H1 (cell line): ENCODE data around the gene AKAP12. TPM values are rescaled to one million over a fixed set of nuclear protein-coding genes. Genes with fewer than 3 reads are reported as not detected.

ENCODE experiments used
- CTCF ChIA-PET: fragments of 300-600 bp; sonication (Branson Sonifier 250); formaldehyde crosslinking; loops from one replicate; lab custom pipeline; 2021; ENCODE audit not compliant: partially characterized antibody; lab: Charles Lee
- POLR2A ChIA-PET: fragments of 300-600 bp; sonication (Branson Sonifier 250); formaldehyde crosslinking; loops from one replicate; lab custom pipeline; 2021; ENCODE audit warnings: inconsistent platforms; ENCODE audit not compliant: partially characterized antibody; lab: Charles Lee
- DNase-seq, 2 experiments: peaks; one replicate each; pipeline versions ENCODE4 v3.0.0 to v3.0.0-alpha.2; 2010 to 2022; ENCODE audit warnings: low spot score in 2 of 2, low read depth in 1 of 2, mixed read lengths in 1 of 2
- FAIRE-seq: peaks from 2 replicates; lab custom pipeline; 2011; peaks lifted over from hg19 to GRCh38; lab: Jason Lieb, UNC
- H2AFZ ChIP-seq: 2 replicates; pipeline ENCODE4 v1.8.1; 2012; ENCODE audit warnings: low read length, inconsistent platforms
- H2AK5ac ChIP-seq: 2 replicates; pipeline ENCODE4 v1.6.1; 2013; ENCODE audit warnings: low read depth, low read length
- H2BK120ac ChIP-seq: replicated peaks from 2 replicates; pipeline ENCODE3; 2013; ENCODE audit warnings: low read depth, low read length, inconsistent platforms
- H2BK12ac ChIP-seq: 2 replicates; pipeline ENCODE4 v1.6.1; 2013; ENCODE audit warnings: low read depth, low read length
- H2BK15ac ChIP-seq: 2 replicates; pipeline ENCODE4 v1.6.1; 2013; ENCODE audit warnings: low read length
- H2BK20ac ChIP-seq: 2 replicates; pipeline ENCODE4 v1.6.1; 2013; ENCODE audit warnings: low read length
- H2BK5ac ChIP-seq: 2 replicates; pipeline ENCODE4 v1.6.1; 2013; ENCODE audit warnings: low read depth, low read length
- H3K14ac ChIP-seq: 2 replicates; pipeline ENCODE4 v1.6.1; 2013; ENCODE audit warnings: inconsistent platforms; ENCODE audit not compliant: insufficient read length
- H3K18ac ChIP-seq: 2 replicates; pipeline ENCODE4 v1.6.1; 2013; ENCODE audit warnings: low read length; ENCODE audit errors: extremely low read depth
- H3K23ac ChIP-seq: 2 replicates; pipeline ENCODE4 v1.6.1; 2013; ENCODE audit warnings: inconsistent platforms; ENCODE audit not compliant: insufficient read length
- H3K23me2 ChIP-seq: 2 replicates; pipeline ENCODE4 v1.6.1; 2013; ENCODE audit warnings: low read depth, low read length
- H3K27ac ChIP-seq: 2 replicates; pipeline ENCODE4 v1.6.1; 2011; ENCODE audit warnings: low read depth, low read length, inconsistent platforms
- H3K27me3 ChIP-seq, 4 experiments: replicated peaks in 1 of 4; 1 replicate in 1 of 4; 2 replicates in 3 of 4; pipeline versions ENCODE4 v1.6.1 to v1.8.1; 2011 to 2013; ENCODE audit warnings: low read length in 3 of 4, mild to moderate bottlenecking in 3 of 4, inconsistent platforms in 2 of 4, mixed read lengths in 2 of 4, moderate library complexity in 1 of 4; ENCODE audit not compliant: control insufficient read depth in 3 of 4, insufficient read depth in 3 of 4; ENCODE audit errors: extremely low read depth in 1 of 4
- H3K36me3 ChIP-seq, 4 experiments: 2 replicates each; pipeline versions ENCODE4 v1.6.1 to v1.8.1; 2011 to 2013; ENCODE audit warnings: mild to moderate bottlenecking in 4 of 4, low read length in 3 of 4, moderate library complexity in 2 of 4, control low read depth in 1 of 4, inconsistent platforms in 1 of 4; ENCODE audit not compliant: insufficient read depth in 4 of 4, control insufficient read depth in 2 of 4
- H3K4ac ChIP-seq: replicated peaks from 2 replicates; pipeline ENCODE3; 2013; ENCODE audit warnings: low read length, low read depth, mixed read lengths, inconsistent platforms; ENCODE audit not compliant: insufficient read length
- H3K4me1 ChIP-seq, 4 experiments: replicated peaks in 1 of 4; 1 replicate in 1 of 4; 2 replicates in 3 of 4; pipeline versions ENCODE4 v1.6.1 to v1.8.1; 2011 to 2013; ENCODE audit warnings: low read length in 3 of 4, inconsistent platforms in 2 of 4, mixed read lengths in 1 of 4; ENCODE audit not compliant: insufficient read depth in 4 of 4, control insufficient read depth in 3 of 4
- H3K4me2 ChIP-seq, 2 experiments: 2 replicates each; pipeline versions ENCODE4 v1.6.1 to v1.8.1; 2011 to 2013; ENCODE audit warnings: low read depth in 2 of 2, low read length in 2 of 2, control low read depth in 1 of 2, inconsistent platforms in 1 of 2, mild to moderate bottlenecking in 1 of 2; ENCODE audit not compliant: insufficient read depth in 1 of 2
- H3K4me3 ChIP-seq, 4 experiments: fragments of 200-600, 300-600 bp in 1 of 4; sonication (generic), shearing (Covaris generic), sonication (Bioruptor Twin) in 1 of 4; 2 replicates each; pipeline versions ENCODE4 v1.5.1 to v1.8.1; 2011 to 2016; ENCODE audit warnings: low read length in 4 of 4, low read depth in 3 of 4, control low read depth in 2 of 4, inconsistent platforms in 2 of 4, mild to moderate bottlenecking in 2 of 4, mixed read lengths in 1 of 4, moderate library complexity in 1 of 4; ENCODE audit not compliant: insufficient read depth in 2 of 4; ENCODE audit errors: extremely low read depth in 1 of 4
- H3K56ac ChIP-seq: replicated peaks from 2 replicates; pipeline ENCODE3; 2013; ENCODE audit warnings: low read depth, mild to moderate bottlenecking, mixed read lengths, low read length, inconsistent platforms; ENCODE audit not compliant: insufficient read length
- H3K79me1 ChIP-seq: 2 replicates; pipeline ENCODE4 v1.6.1; 2013; ENCODE audit warnings: low read depth, low read length, control low read depth
- H3K79me2 ChIP-seq, 2 experiments: 2 replicates each; pipeline versions ENCODE4 v1.6.1 to v1.8.1; 2012 to 2013; ENCODE audit warnings: low read length in 2 of 2, mild to moderate bottlenecking in 2 of 2, inconsistent platforms in 1 of 2; ENCODE audit not compliant: insufficient read depth in 2 of 2, control insufficient read depth in 1 of 2
- H3K9ac ChIP-seq, 4 experiments: replicated peaks in 1 of 4; 1 replicate in 1 of 4; 2 replicates in 3 of 4; pipeline versions ENCODE4 v1.6.1 to v1.8.1; 2011 to 2013; ENCODE audit warnings: low read depth in 3 of 4, low read length in 3 of 4, control low read depth in 2 of 4, mild to moderate bottlenecking in 2 of 4, moderate library complexity in 2 of 4, inconsistent platforms in 1 of 4; ENCODE audit errors: extremely low read depth in 1 of 4
- H3K9me3 ChIP-seq, 2 experiments: 2 replicates each; pipeline versions ENCODE4 v1.6.1 to v1.8.1; 2012 to 2013; ENCODE audit warnings: mild to moderate bottlenecking in 2 of 2, moderate library complexity in 2 of 2, control low read depth in 1 of 2, inconsistent platforms in 1 of 2, low read depth in 1 of 2, low read length in 1 of 2, mixed read lengths in 1 of 2; ENCODE audit not compliant: insufficient read depth in 2 of 2
- H4K20me1 ChIP-seq, 2 experiments: replicated peaks in 1 of 2; 2 replicates each; pipeline versions ENCODE3 to v1.8.1; 2011 to 2013; ENCODE audit warnings: inconsistent platforms in 2 of 2, low read length in 2 of 2, mild to moderate bottlenecking in 1 of 2; ENCODE audit not compliant: insufficient read depth in 2 of 2, control insufficient read depth in 1 of 2
- H4K5ac ChIP-seq: 2 replicates; pipeline ENCODE4 v1.6.1; 2013; ENCODE audit warnings: low read length, low read depth, mixed read lengths, inconsistent platforms; ENCODE audit not compliant: insufficient read length
- H4K8ac ChIP-seq: 2 replicates; pipeline ENCODE4 v1.8.0; 2013; ENCODE audit warnings: mild to moderate bottlenecking, moderate library complexity, low read length, inconsistent platforms; ENCODE audit not compliant: insufficient read depth; ENCODE audit errors: extremely low read depth
- H4K91ac ChIP-seq: replicated peaks from 2 replicates; pipeline ENCODE3; 2013; ENCODE audit warnings: low read length, mixed read lengths, inconsistent platforms; ENCODE audit not compliant: insufficient read length
- ATF2 ChIP-seq: IDR thresholded peaks from 2 replicates; pipeline ENCODE4 v1.6.1; 2012; ENCODE audit warnings: low read length, inconsistent platforms
- BRCA1 ChIP-seq: IDR thresholded peaks from 2 replicates; pipeline ENCODE4 v1.6.1; 2012; ENCODE audit warnings: low read depth, low read length, improper control_type of control experiment
- CEBPB ChIP-seq: IDR thresholded peaks from 2 replicates; pipeline ENCODE4 v1.6.1; 2012; ENCODE audit warnings: low read depth, low read length
- CHD2 ChIP-seq: IDR thresholded peaks from 2 replicates; pipeline ENCODE4 v1.6.1; 2012; ENCODE audit warnings: low read length, improper control_type of control experiment
- CREB1 ChIP-seq: IDR thresholded peaks from 2 replicates; pipeline ENCODE4 v1.6.1; 2012; ENCODE audit warnings: inconsistent platforms
- EZH2 ChIP-seq: fragments of 200-600 bp; sonication (generic); IDR thresholded peaks from 2 replicates; pipeline ENCODE4 v1.7.1; 2012; ENCODE audit warnings: low read depth, mild to moderate bottlenecking, moderate library complexity, low read length, inconsistent platforms; ENCODE audit not compliant: severe bottlenecking
- GTF2F1 ChIP-seq: IDR thresholded peaks from 2 replicates; pipeline ENCODE4 v1.6.1; 2012; ENCODE audit warnings: low read depth, low read length, improper control_type of control experiment, borderline replicate concordance
- HDAC2 ChIP-seq, 2 experiments: fragments of 300-600 bp in 1 of 2; sonication (generic) in 1 of 2; IDR thresholded peaks; 2 replicates each; pipeline ENCODE4 v1.6.1; 2011 to 2012; ENCODE audit warnings: low read depth in 2 of 2, low read length in 2 of 2, mild to moderate bottlenecking in 2 of 2, moderate library complexity in 2 of 2, borderline replicate concordance in 1 of 2, inconsistent platforms in 1 of 2
- JUN ChIP-seq: IDR thresholded peaks from 2 replicates; pipeline ENCODE4 v1.6.1; 2011; ENCODE audit warnings: low read depth, mild to moderate bottlenecking, improper control_type of control experiment, low read length
- KDM5A ChIP-seq: fragments of 200-600 bp; IDR thresholded peaks from 2 replicates; pipeline ENCODE4 v1.7.1; 2012; ENCODE audit warnings: mild to moderate bottlenecking, low read length, inconsistent platforms, mixed read lengths
- MAFK ChIP-seq: IDR thresholded peaks from 2 replicates; pipeline ENCODE4 v1.6.1; 2012; ENCODE audit warnings: low read depth, mild to moderate bottlenecking, improper control_type of control experiment, low read length
- MAX ChIP-seq: IDR thresholded peaks from 2 replicates; pipeline ENCODE4 v1.6.1; 2012; ENCODE audit warnings: inconsistent platforms
- POU5F1 ChIP-seq: IDR thresholded peaks from 2 replicates; pipeline ENCODE4 v1.6.1; 2011; ENCODE audit warnings: low read depth, mild to moderate bottlenecking, low read length, moderate library complexity
- SIRT6 ChIP-seq: IDR thresholded peaks from one replicate; pipeline ENCODE4 v1.7.1; 2012; ENCODE audit warnings: low read length, inconsistent platforms
- WGBS, 2 experiments: shearing (Covaris generic) in 1 of 2; methylation state at CpG; one replicate each; pipeline versions ENCODE4 v1.1.6 to v1.1.7; 2013 to 2015; ENCODE audit warnings: low lambda C conversion rate in 2 of 2, mixed read lengths in 2 of 2, inconsistent platforms in 1 of 2, low coverage in 1 of 2, missing lambda C conversion rate in 1 of 2; ENCODE audit not compliant: insufficient replicate concordance in 2 of 2, insufficient coverage in 1 of 2, insufficient read length in 1 of 2; ENCODE audit errors: extremely low coverage in 1 of 2, missing lambda C conversion rate in 1 of 2; 5-methylcytosine and 5-hydroxymethylcytosine counted together
- polyA plus RNA-seq, 7 experiments: library from polyadenylated mRNA; depleted of rRNA in 3 of 7; stranded (reverse) in 5 of 7; unstranded in 2 of 7; fragments of >200 nt in 5 of 7; fragments of 200-250 nt in 2 of 7; gene quantifications; 1 replicate in 5 of 7; 2 replicates in 1 of 7; 4 replicates in 1 of 7; pipeline versions ENCODE4 v1.2.1 to v1.2.3, GENCODE V29; 2011 to 2013; ENCODE audit warnings: missing spikeins in 2 of 7, mixed read lengths in 2 of 7
- total RNA-seq: library from RNA; stranded (reverse); fragmentation: NEBNext Ultra II Directional; extraction: Animal tissue kit (Norgen Biotek cat#: 25700); gene quantifications from 2 replicates; pipeline ENCODE4 v1.2.1, GENCODE V29; 2021

Gene AKAP12
- total and polyA plus RNA-seq, 2 of the 8 experiments (the other 6 are each of a cell fraction or from before 2014, with no cell fraction given), result 14.6 to 79.2 TPM

- H3K4me3 ChIP-seq, result no peak overlapping the region
- H3K18ac ChIP-seq, result no peak overlapping the region
- H3K23ac ChIP-seq, result no peak overlapping the region
- H3K27me3 ChIP-seq, result no peaks in the 10 kb centered on the region
- no peak overlapping the region for H2BK12ac ChIP-seq
- H2AFZ ChIP-seq, result no peak overlapping the region
- no peak overlapping the region for H2BK15ac ChIP-seq
- H3K4me2 ChIP-seq, result no peak overlapping the region
- H2BK120ac ChIP-seq, result no peak overlapping the region
- H3K79me2 ChIP-seq, result no peaks in the 10 kb centered on the region
- no peak overlapping the region for H4K5ac ChIP-seq
- no peak overlapping the region for H3K56ac ChIP-seq
- no peak for DNase-seq
- CTCF ChIA-PET, result no interaction called here
- no peaks in the 10 kb centered on the region for H3K23me2 ChIP-seq
- no peak overlapping the region for H4K91ac ChIP-seq
- no peak overlapping the region for H2BK5ac ChIP-seq
- H3K79me1 ChIP-seq, result no peaks in the 10 kb centered on the region
- H4K8ac ChIP-seq, result no peak overlapping the region
- H2AK5ac ChIP-seq, result no peak overlapping the region
- no peak overlapping the region for H3K14ac ChIP-seq
- H4K20me1 ChIP-seq, result no peaks in the 10 kb centered on the region
- no peak overlapping the region for H3K9ac ChIP-seq
- H3K4me1 ChIP-seq, result no peaks in the 10 kb centered on the region
- no peaks in the 10 kb centered on the region for H3K9me3 ChIP-seq
- no peak overlapping the region for H3K4ac ChIP-seq
- no peaks in the 10 kb centered on the region for H3K36me3 ChIP-seq
- WGBS, 2 experiments, result 76% methylated on average over 1 of the region's 1 CpG; no CpG with 5 or more reads in 1 of the 2 experiments
- no peak overlapping the region for H2BK20ac ChIP-seq
- POLR2A ChIA-PET, result interaction anchor here (0.5 kb wide), 1 partner anchor 158 kb away, joined by 3 read pairs; no protein-coding TSS in a partner anchor
- H3K27ac ChIP-seq, result no peak overlapping the region
- FAIRE-seq, result no peak
- TF ChIP-seq HDAC2 (IDR thresholded peaks at IDR 0.05; ENCODE audit: borderline replicate concordance in 1 of 2, low read depth in 2 of 2, low read length in 2 of 2) (no peak), CEBPB (no peak), CREB1 (no peak), BRCA1 (no peak), KDM5A (no peak), CHD2 (no peak), SIRT6 (no peak), ATF2 (no peak), MAX (no peak), EZH2 (no peak), JUN (no peak), POU5F1 (no peak), GTF2F1 (no peak), MAFK (no peak)
Measured at GRCh38 chr6:151199991-151200390, 39.8 kb upstream of the AKAP12 start.
